ENCODE data around the gene ORM1.
A peak's percentile ranks its signal among the peaks of the same experiment; 100 is the strongest.

ORM1 gene

DNA sequence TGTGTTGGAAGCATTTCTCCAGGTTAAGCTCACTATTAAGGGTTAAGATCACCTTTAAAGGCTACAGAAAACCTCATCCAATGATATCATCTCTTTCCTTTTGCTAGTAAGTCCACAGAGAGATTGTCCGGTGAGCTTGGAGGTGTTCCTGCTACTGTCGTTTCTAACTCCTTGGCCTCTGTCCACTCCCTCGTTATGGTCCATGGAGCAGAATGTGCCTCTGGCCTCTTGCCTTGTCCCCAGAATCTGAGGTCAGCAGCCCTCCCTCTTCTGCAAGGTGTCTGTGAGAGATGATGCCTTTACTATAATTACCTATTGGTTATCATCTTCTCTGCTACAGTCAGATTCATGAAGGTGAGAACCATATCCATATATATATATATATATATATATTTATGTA lies 21.8 kb downstream of the ORM1 start:
- no peak for DNase-seq

DNA sequence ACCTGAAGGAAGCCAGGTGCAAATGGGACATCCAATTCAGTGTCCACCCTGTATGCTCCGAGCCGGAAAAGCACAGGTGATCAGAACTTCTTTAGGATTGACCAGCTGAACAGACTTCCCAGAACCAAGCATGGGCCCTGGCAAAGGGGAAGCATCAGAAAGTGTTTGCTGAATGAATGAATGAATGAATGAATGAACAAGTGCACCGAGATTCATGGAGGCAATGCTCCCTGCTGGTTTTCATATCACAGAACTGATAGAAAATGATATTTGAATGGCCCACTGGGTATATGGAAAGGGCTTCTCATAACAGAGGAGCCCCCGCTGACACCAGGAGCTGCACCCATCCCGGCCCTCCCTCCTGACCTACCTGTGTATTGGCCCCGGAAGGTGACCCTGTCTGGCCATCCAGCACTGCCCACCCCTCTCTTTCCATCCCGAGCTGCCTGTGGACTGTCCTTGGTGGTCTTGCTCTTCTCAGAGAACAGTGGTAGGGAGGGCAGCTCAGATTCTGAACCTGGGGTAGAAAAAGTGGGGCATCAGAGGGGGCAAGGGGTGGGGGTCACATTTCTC lies 22.7 kb downstream of the ORM1 start:
- no peak for DNase-seq

DNA sequence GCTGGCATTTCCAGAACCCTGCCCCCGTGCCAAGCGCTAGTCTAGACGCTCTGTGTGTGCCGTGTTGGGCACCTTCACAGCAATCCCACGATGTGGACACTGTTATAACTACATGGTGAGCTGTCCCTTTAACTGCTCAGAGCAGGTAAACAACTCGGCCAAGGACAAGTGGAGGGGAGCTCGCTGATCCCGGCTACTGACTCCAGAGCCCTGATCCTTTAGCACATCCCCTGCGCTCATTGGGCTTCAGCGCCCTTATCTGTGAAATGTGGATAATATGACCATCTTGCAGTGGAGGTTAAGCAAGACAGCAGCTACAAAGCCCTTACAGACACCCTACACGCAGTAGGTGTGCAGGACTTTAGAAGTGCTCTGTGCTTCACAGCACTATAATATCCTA lies 23.2 kb downstream of the ORM1 start:
- no peak for DNase-seq

DNA sequence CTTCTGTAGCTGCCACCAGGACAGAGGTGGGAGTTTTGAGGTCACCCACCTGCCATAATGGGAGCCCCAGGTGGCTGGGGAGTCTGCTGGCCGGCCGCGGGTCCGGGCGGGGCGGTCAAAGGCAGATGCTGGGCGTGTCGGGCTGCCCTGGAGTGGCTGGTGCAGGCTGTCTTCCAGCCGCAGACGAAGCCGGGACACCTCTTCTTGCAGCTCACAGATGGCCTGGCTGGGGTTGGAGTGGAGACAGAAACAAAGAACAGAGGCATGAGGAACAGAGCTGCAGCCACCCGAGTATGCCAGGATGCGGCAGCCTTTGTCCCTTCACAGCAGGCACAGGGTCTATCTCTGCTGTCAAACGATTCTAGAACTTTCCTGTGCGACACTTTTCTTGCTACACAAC lies 24.8 kb downstream of the ORM1 start:
- no peak for DNase-seq

DNA sequence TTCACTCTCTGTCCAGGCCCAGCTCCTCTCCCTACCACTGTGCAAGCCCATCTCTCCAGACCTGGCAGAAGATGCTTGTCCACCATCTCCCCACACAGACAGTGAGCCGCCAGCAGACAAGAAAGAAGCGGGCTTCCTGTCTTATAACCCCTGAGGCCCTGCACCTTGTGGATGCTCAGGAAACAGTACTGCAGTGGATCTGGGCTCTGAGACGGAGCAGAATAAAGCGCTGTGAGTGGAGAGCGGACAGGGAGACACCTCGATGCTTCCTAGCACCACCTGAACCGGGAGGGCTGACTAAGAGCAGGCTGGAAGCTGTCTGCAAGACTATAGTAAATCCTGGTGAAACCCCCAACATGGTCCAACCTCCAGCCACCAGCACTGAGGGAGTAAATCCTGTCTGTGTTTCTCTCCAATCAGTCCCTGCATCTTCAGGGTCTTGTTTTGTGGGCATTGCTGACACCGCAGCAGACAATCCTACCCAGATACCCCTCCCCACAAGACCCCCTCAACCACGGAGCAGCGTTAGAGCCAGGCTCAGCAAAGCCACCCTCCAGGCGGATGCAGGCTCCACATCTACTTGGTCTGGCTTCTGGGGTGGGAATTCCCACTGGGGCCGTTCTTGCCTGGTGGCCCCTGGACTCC lies 25.5 kb downstream of the ORM1 start:
- DNase-seq = no peak

DNA sequence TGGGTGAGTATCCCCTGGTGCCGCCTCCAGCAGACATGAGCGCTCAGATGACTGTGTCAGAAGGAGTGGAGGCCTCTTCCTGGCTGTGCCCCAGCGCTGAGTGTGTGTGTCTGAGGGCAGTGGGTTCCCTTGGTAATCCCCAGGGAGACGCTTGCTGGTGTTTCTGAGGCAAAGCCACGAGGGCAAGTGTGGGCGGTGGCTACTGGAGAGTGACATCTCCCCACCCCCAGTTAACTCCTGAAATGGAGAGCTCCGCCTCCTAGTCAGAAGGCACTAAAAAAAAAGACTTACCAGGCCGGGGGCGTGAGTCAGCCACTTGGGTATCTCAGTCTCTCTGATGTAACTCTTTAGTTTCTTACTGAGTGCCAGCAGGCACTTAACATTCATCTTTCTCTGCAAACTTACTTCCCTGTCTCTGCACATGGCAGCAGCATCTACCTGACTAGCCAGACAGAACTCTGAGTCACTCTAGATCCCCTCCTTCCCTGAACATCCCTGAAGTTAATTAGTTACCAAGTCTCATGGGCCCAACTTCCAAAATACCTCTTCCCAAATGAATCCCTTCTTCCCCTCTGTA lies 26.1 kb downstream of the ORM1 start:
- peak; percentile 63 to 71 for DNase-seq

DNA sequence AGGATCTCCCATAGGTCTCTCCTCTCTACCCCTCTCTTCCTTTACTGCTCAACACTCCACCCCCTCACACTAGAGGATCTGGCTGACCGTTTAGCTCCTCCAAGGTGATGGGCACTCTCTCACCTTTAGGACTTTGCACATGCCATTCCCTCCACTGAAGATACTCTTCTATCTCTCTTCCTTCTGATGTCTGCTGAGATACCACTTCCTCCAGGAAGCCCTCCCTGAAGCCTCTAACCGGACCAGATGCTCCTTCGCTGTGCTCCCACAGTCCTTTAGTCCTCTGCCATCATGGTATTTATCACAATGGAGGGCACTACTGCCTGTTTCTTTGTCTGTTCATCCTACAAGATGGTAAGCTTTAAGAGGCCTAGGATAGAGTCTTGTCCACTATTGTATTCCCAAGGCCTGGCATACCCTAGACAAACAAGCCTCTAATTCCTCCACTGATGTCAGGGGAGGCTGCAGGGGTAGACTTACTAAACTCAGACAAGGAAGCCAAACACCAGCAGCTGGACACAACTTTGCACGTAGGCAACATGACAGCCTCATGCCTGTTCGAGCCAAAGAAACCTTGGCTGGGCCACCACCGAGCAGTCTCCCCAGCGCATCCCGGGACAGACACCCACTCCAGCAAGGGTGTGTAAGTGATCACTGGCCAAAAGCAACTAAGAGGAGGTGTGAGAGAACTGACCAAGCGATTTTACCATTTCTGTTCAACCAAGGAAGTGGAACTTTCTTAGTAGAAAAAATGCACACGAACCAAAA lies 27.0 kb downstream of the ORM1 start:
- DNase-seq = no peak

DNA sequence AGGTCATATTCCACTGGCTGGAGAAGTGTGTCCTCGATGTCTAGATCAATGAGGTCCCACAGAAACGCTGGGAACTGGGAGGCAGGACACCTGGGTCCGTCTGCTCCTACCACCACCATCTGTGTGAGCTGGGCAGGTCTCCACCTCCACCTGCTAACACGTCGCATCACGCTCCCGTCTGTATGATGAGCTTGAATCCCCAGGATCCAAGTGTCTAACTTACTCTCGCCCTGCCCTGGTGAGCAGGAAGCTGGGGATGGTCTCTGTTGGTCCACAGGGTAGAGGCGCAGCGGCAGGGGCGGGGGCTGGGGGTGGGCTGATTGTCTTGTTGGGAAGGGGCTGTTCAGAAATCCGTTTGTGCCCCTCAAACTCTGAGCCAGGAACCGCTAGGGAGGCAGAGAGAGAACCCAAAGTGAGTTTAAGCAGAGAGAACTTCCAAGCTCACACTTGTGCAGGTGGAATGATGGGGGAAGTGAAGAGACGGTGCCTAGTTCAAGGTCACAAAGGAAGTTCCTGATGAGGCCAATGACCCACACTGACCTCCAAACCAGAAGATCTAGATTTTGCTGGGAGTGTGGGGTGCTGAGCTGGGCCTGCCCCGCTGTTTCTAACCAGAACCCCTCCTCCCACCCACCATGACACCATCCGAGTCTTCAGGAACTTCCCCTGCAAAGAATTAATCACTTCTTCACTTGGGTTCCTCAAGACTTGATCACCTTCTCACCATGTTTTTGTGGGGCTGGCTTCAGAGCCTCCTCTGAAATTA lies 27.9 kb downstream of the ORM1 start:
- no peak for DNase-seq

DNA sequence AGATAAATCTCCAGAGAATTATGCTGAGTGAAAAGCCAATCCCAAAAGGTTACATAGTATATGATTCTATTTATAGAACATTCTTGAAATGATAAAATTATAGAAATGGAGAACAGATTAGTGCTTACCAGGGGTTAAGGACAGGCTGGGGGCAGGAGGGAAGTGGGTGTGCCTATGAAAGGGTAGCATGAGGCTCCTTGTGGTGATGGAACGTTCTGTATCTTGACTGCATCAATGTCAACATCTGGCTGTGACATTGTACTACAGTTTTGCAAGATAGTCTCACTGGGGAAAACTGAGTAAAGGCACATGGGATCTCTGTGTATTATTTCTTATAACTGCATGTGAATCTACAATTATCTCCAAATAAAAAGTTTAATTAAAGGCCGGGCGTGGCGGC lies 29.0 kb downstream of the ORM1 start:
- no peak for DNase-seq

DNA sequence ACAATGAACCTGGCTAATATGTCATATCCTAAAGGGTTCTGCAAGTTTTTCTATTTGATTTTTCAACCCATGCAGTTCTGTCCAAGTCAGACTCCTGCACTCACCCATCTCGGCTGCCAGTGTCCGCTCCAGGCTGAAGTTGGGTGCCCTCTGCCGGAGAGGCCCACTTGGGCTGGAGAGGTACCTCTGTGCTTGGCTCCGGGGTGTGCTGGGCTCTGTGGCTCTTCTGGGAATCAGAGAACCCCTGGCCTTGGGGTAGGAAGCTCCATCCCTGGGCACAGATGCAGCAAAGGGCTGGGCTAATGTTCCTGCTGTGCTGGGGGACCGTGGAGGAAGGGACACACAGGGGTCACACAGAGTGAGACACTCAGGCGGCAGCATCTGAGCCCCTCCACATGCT lies 32.9 kb downstream of the ORM1 start:
- DNase-seq = no peak

DNA sequence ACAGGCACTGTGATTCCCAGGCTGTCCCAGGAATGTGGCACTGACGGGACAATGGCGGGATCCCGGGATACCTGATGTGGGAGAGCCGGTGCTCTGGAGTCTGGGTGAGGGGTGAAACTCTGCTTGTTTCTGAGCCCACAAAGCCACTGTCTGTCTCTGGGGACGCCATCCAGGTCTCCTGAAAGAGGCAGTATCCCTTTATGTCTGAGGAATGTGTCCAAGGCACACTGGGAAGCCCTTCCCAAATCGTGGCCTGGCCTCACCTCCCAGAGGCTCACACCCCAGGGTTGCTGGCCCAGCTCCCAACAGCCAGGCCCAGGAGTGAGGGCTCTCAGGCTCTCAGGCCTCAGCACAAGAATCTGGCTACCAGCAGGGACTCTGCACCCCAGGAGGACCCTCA lies 33.9 kb downstream of the ORM1 start:
- DNase-seq = no peak

DNA sequence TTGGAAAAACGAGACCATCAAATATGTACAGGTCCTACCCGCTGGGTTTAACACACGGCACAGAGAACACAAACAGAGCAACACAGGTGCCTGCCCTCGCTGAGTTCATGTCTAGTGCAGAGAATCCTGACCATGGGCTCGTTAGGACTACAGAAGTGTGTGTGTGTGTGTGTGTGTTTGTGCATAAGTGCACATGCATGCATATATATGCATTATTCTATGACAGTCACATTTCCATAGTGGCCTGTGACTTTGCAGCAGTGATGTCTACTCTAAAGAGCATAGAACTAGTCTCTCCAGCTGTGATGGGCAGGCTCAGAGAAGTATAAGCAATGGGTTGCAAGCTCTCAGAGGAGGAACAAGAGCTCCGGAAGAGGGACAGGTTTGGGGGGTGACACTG lies 34.5 kb downstream of the ORM1 start:
- no peak for DNase-seq

DNA sequence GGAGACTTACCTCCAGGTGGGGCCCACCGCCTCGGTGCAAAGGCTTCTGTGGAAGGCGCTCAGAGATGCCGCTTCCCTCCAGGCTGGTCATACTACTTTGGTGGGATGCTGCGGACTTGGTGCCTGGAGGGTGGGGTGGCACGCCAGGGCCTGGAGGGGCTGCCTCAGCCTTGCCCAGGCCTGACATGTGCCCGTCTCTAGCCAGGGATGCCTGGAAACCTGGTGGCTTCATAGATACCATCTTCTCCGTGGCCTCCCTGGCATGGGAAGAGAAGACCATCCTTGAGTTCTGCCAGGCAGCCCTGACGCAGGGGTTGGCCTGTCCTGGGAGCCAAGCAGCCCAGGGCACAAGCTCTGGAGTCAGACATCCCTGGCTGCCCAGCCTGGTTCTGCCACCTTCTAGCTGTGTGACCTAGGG lies 35.0 kb downstream of the ORM1 start:
- no peak for DNase-seq

DNA sequence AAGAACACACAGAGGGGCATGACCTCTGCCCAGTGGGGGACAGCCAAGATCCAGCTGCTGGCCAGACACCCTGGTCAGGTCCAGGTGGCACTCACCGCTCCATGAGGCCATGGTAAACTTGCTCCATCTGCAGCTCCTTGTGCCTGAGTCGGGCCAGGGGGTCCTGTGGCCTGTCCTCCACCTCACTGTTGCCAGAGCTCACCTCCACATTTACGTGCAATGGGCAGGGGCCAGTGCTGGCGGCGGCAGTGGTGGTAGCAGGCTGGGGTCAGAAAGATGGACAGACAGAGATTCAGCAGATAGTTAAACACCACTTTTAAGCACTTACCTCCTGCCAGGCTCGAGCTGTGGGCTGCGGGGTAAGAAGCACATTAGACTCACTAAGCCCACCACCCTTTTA lies 36.9 kb downstream of the ORM1 start:
- no peak for DNase-seq

DNA sequence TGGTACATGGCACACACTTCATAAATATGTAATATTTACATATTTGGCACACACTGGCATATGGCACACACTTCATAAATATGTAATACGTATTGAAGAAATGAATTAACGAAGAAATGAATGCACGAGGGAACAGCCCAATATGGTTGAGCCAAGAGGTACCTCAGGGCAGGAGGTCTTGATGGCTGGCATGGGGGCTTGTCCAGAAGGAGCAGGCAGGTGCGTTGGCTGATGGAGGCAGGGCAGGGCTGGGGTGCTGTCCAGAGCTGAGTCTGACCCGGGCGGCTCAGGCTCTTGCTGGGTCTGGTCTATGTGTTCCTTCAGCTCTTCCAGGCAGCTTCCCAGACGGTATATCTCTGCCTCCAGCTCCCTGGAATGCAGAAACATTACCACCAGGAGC lies 38.6 kb downstream of the ORM1 start:
- DNase-seq = no peak

DNA sequence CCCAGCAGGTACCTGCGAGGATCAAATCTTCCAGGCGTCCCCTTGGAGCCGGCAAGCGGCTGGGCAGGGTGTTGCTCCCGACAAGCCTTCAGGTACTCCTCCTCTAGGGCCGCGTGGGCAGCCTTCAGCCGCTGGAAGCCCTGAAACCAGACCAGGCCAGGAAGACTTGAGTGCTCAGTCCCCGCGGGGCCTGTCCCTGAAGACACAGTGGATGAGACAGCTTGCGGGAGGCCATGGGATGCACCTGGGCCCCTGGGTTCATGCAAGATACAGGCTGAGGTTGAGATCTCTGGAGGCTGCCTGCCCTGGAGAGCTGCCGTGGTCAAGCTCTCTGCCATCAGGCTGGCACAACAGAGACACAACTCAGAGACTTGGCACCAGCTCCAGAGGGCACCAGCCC lies 39.5 kb downstream of the ORM1 start:
- no peak for DNase-seq

DNA sequence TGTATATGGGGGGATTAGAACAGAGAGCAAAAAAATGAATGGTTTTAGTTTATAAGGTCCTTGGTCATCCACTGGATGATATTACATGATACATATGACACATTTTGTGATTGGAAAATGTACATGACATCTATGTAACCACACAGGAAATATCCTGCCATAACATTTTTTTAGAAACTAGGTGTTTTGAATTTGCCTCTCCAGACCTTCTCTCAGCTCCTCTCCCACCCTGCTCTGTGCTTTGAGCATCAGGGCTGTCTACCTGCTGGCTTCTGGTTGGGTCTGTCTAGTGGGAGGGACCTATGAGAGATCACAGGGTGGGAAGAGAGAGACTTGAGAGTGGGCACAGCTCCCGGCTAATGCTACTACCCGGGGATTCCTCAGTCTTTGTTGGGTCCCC lies 40.5 kb downstream of the ORM1 start:
- DNase-seq = no peak

DNA sequence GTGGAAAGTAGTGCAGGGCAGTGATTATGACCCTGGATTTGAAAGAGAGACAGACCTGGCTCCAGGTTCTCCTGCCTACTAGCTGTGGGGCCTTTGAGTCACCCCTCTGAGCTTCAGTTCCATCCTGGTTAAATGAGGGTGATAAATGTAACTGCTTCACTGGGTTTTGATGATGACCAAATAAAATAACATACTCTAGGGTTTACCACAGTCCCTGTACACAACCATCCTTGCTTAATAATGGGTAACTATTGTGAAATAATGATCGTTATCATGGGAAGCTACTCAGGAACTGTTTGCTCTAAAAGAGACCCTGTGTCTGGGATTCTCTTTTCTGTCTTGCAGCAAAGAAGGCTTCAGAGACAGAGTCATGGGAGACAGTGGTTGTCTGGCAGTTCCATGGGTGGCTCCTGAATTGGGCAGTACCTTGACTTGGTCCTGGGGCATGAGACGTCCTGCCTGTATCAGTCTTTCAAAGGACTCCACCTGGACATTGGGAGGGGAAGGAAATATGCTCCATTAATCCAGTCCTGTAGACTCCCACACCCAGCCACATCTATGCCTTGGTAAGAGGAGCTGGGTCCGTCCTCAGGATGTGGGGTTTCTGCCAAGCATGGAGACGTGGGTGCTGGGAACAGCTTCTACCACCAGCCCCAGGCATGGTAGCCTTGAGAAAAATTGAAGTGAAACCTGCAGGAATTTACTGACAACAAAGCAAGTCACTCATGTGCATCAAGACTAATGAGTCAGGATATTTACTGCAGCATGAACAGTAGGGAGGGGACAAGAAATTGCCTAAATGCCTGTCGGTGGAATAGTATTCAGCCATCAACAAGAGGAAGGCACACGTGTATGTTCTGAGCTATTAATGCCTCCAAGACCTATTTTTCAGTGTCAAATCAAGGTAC lies 41.5 kb downstream of the ORM1 start:
- DNase-seq = no peak

DNA sequence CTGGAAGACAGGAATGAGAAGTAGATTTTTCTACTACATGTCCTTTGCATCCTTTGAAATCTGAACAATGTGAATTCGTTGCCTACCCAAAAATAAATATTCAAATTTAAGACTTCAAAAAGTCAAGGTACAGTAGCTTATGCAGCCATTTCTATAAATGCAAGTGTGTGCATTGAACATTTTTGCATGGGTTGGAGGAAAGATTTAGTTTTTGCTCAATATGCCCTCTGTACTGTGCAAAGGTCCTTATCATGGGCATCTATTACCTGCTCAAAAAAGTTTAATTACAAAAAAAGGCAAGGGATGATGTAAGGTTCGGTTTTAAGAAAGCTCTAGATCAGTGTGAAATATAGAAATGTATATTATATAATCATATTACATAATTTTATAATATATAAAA lies 42.3 kb downstream of the ORM1 start:
- DNase-seq = no peak

DNA sequence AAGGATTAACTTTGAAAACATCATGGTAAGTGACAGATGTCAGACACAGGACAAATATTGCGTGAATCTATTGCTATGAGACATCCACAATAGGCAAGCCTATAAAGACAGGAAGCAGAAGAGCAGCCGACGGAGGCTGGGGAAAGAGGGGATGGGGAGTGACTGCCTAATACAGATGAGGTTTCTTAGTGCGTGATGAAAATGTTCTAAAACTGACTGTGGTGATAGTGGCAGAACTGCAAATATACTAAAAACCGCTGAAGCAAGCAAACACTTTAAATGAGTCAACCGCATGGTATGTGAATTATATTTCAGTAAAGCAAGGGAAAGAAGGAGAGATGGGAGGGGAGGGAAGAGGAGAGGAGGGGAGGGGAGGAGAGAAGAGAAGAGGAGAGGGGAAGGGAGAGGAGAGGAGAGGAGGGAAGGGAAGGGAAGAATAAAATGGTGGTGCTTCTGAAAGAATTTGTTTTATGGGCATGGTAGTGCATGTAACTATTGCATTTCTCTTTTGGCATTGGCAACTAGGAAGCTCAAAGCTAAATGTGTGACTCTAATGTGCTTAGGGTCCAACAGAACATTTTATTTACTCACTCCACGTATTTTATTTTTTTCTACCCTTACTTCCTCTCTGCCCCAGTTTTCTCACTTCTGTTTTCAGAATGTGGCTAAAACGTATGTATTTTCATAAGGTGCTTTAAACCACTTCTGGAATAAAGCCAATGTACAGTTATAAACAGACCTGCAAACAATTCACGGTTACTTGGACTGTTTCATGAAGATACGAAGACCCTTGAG lies 43.6 kb downstream of the ORM1 start:
- DNase-seq = no peak

DNA sequence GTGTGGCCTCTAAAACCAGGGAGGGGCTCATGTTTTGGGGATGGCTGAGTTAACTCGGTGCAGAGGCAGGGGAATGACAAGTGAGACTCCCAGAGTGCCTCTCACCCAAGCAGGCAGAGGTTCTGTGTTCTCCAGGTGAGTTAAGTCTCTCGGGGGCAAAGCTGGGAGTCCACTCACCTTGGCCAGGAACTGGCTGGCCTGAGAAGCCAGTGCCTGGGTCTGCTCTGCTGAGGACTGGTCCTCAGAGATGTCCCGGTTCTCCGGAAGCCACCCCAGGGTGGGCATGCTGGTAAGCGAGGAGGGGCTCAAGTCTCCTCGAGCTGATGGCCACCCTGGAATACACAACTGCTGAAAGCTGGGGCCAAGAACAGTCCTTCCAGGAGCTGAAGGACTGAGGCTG lies 44.5 kb downstream of the ORM1 start:
- DNase-seq = no peak
